Gastrocnemius medialis (tissue), 4 donors: ENCODE data around the gene ACVR1B.

Experiments
- CTCF ChIP-seq, 5 experiments: fragments of 450-650 bp in 3 of 5; fragments of 200-600 bp in 2 of 5; sonication (generic) in 2 of 5; IDR thresholded peaks in 4 of 5; conservative IDR thresholded peaks in 1 of 5; 1 replicate in 4 of 5; 2 replicates in 1 of 5; pipeline ENCODE4 v1.5.1; 2016 to 2019; ENCODE audit warnings: antibody characterized with exemption in 5 of 5, mild to moderate bottlenecking in 3 of 5, moderate library complexity in 3 of 5
- POLR2A ChIP-seq, 2 donors: fragments of 450-650 bp; IDR thresholded peaks; one replicate each; pipeline ENCODE4 v1.6.1; 2017; ENCODE audit warnings: antibody characterized with exemption in 2 of 2, mild to moderate bottlenecking in 2 of 2, moderate library complexity in 2 of 2

- TF ChIP-seq CTCF (IDR thresholded peaks at IDR 0.05 in 4 of 5, conservative IDR thresholded peaks at IDR 0.05 in 1 of 5) (no peak), POLR2A (IDR thresholded peaks at IDR 0.05) (no peak)
Measured at GRCh38 chr12:51975196-51975595, 23.7 kb downstream of the ACVR1B start.
